ENCODE measurements around the gene TRIM65. TPM values are rescaled to one million over a fixed set of nuclear protein-coding genes. Genes with fewer than 3 reads are reported as not detected.
"Not testable (repeated sequence)": the region's sequence is repeated elsewhere in the genome, so short reads cannot be mapped to it uniquely, and the experiment has no call there.

TRIM65 gene
- total RNA-seq, 2 experiments from 2014 or later, result 9.9 to 11.7 TPM

- ChIA-PET POLR2A (interaction anchor here (0.9 to 5.1 kb wide), 21 partner anchors 9 to 500 kb away, joined by 3 to 230 read pairs (median 13); partner anchors contain the start of genes MRPL38, TRIM47, TRIM65 and UNC13D), CTCF (interaction anchor here (0.6 to 3.2 kb wide), 11 partner anchors 19 to 418 kb away, joined by 3 to 33 read pairs (median 6); partner anchors contain the start of genes CDK3, MRPL38, TRIM47 and TRIM65)
- peak in 3 of 14 experiments; percentile 37 to 57 (median 53) for DNase-seq
- no peak overlapping the region for H3K4me3 Mint-ChIP-seq
- Histone ChIP-seq H3K36me3 (ENCODE audit: insufficient read depth, low read length) (peaks cover 25% of the 10 kb centered on the region), H3K27me3 (ENCODE audit: control insufficient read depth in 1 of 2, insufficient read depth in 2 of 2, low read length in 2 of 2) (no peaks in the 10 kb centered on the region), H3K4me3 (ENCODE audit: low read length) (peak overlapping the region; percentile 82), H3K4me1 (ENCODE audit: insufficient read depth, low read length) (peaks cover 48% of the 10 kb centered on the region), H3K27ac (ENCODE audit: low read depth in 1 of 2, low read length in 2 of 2) (peak overlapping the region; percentile 65), H3K9me3 (ENCODE audit: control insufficient read depth in 1 of 2, insufficient read depth in 1 of 2, low read length in 2 of 2) (no peaks in the 10 kb centered on the region)
- peaks cover 31% of the 10 kb centered on the region for H3K36me3 Mint-ChIP-seq (ENCODE audit: low read depth)
- H3K9me3 Mint-ChIP-seq, result no peaks in the 10 kb centered on the region
- intact Hi-C loops (cut with DNase I, micrococcal nuclease), result loop anchor here (2.0 to 10.0 kb wide), 3 partner anchors 51 to 329 kb away; partner anchors contain the start of genes LLGL2 (in 1 of the 2), MRPL38 (in 1 of the 2) and UNK (in 1 of the 2)
- no peaks in the 10 kb centered on the region for H3K27me3 Mint-ChIP-seq
- TF ChIP-seq CTCF (IDR thresholded peaks at IDR 0.05), result no peak
- H3K4me1 Mint-ChIP-seq (ENCODE audit: low read depth), result peaks cover 29% of the 10 kb centered on the region
- H3K27ac Mint-ChIP-seq, result no peak overlapping the region
- ATAC-seq (ENCODE audit: poor library complexity), result no peak
These were observed 42.5 kb downstream of the TRIM65 start for GRCh38 chr17:75854101-75854748.

DNA sequence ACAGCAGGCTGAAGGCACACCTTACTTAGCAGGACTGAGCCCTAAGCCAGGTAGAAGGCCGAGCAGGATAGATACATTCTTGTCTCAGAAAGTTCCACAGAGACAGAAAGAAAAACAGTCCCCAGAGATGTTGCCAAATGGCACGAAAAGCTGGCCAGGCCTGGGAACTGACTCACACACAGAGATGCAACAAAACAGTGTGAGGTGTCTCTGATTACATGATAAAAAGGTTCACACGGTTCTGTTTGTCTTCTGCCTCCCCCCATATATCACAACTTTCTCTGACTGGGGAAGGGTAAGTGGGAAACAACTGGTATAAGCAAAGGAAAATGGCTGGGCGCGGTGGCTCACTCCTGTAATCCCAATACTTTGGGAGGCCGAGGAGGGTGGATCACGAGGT, 43.3 kb downstream of the TRIM65 start:
- ChIA-PET POLR2A (interaction anchor here (2.1 to 5.1 kb wide), 7 partner anchors 8 to 76 kb away, joined by 13 to 230 read pairs (median 111); partner anchors contain the start of genes TRIM47, TRIM65, UNC13D and UNK), CTCF (interaction anchor here (0.6 to 3.2 kb wide), 5 partner anchors 25 to 417 kb away, joined by 3 to 18 read pairs (median 3); partner anchors contain the start of genes CDK3 and TRIM47)
- H3K9me3 Mint-ChIP-seq, result no peaks in the 10 kb centered on the region
- Histone ChIP-seq H3K27me3 (ENCODE audit: control insufficient read depth in 1 of 2, insufficient read depth in 2 of 2, low read length in 2 of 2) (no peaks in the 10 kb centered on the region), H3K4me3 (ENCODE audit: low read length) (no peak overlapping the region), H3K27ac (ENCODE audit: low read depth in 1 of 2, low read length in 2 of 2) (no peak overlapping the region), H3K4me1 (ENCODE audit: insufficient read depth, low read length) (peaks cover 48% of the 10 kb centered on the region), H3K36me3 (ENCODE audit: insufficient read depth, low read length) (peaks cover 33% of the 10 kb centered on the region), H3K9me3 (ENCODE audit: control insufficient read depth in 1 of 2, insufficient read depth in 1 of 2, low read length in 2 of 2) (no peaks in the 10 kb centered on the region)
- peaks cover 37% of the 10 kb centered on the region for H3K36me3 Mint-ChIP-seq (ENCODE audit: low read depth)
- H3K4me1 Mint-ChIP-seq (ENCODE audit: low read depth), result peaks cover 28% of the 10 kb centered on the region
- no peak for DNase-seq
- H3K4me3 Mint-ChIP-seq, result peak overlapping the region; percentile 74
- intact Hi-C loops (cut with DNase I, micrococcal nuclease), result loop anchor here in 1 of 2 experiments (10.0 kb wide), 1 partner anchor 329 kb away; the partner anchor contains the start of gene LLGL2
- no peak overlapping the region for H3K27ac Mint-ChIP-seq
- TF ChIP-seq CTCF (IDR thresholded peaks at IDR 0.05), result no peak
- no peaks in the 10 kb centered on the region for H3K27me3 Mint-ChIP-seq
- ATAC-seq (ENCODE audit: poor library complexity), result no peak

GRCh38 chr17:75851693-75851991, 45.1 kb downstream of the TRIM65 start:
- not testable (repeated sequence) for H3K9me3 ChIP-seq (ENCODE audit: control insufficient read depth in 1 of 2, insufficient read depth in 1 of 2, low read length in 2 of 2); H3K27me3 Mint-ChIP-seq; H3K27me3 ChIP-seq (ENCODE audit: control insufficient read depth in 1 of 2, insufficient read depth in 2 of 2, low read length in 2 of 2); DNase-seq; H3K9me3 Mint-ChIP-seq; ATAC-seq (ENCODE audit: poor library complexity); H3K27ac ChIP-seq (ENCODE audit: low read depth in 1 of 2, low read length in 2 of 2); H3K4me3 ChIP-seq (ENCODE audit: low read length)
- peak overlapping the region; percentile 45 for H3K4me3 Mint-ChIP-seq
- H3K36me3 Mint-ChIP-seq (ENCODE audit: low read depth), result peaks cover 54% of the 10 kb centered on the region
- H3K4me1 ChIP-seq (ENCODE audit: insufficient read depth, low read length), result peaks cover 45% of the 10 kb centered on the region
- ChIA-PET POLR2A (interaction anchor here (5.1 kb wide), 1 partner anchor 6 kb away, joined by 125 read pairs; the partner anchor contains the start of gene UNC13D), CTCF (interaction anchor here (0.9 kb wide), 1 partner anchor 44 kb away, joined by 3 read pairs; no protein-coding TSS in a partner anchor)
- peaks cover 51% of the 10 kb centered on the region for H3K36me3 ChIP-seq (ENCODE audit: insufficient read depth, low read length)
- peak overlapping the region; percentile 55 for H3K27ac Mint-ChIP-seq
- intact Hi-C loops (cut with DNase I, micrococcal nuclease), result loop anchor here in 1 of 2 experiments (10.0 kb wide), 1 partner anchor 327 kb away; the partner anchor contains the start of gene LLGL2
- peaks cover 27% of the 10 kb centered on the region for H3K4me1 Mint-ChIP-seq (ENCODE audit: low read depth)
